GM12864 (cell line): ENCODE measurements around the gene EZR.

Experiments
- DNase-seq: peaks from one replicate; pipeline ENCODE4 v3.0.0-alpha.2; 2011; ENCODE audit warnings: low read depth
- H3K4me3 ChIP-seq: 2 replicates; pipeline ENCODE4 v1.5.1; 2011; ENCODE audit warnings: mild to moderate bottlenecking, low read depth, low read length, control low read depth
- TF ChIP-seq, protein P1 (sequence below): IDR thresholded peaks from 2 replicates; pipeline ENCODE4 v1.5.1; 2011; ENCODE audit warnings: low read depth, mild to moderate bottlenecking, moderate library complexity, low read length, control low read depth, inconsistent platforms; ENCODE audit errors: missing control alignments

The EZR gene

DNA sequence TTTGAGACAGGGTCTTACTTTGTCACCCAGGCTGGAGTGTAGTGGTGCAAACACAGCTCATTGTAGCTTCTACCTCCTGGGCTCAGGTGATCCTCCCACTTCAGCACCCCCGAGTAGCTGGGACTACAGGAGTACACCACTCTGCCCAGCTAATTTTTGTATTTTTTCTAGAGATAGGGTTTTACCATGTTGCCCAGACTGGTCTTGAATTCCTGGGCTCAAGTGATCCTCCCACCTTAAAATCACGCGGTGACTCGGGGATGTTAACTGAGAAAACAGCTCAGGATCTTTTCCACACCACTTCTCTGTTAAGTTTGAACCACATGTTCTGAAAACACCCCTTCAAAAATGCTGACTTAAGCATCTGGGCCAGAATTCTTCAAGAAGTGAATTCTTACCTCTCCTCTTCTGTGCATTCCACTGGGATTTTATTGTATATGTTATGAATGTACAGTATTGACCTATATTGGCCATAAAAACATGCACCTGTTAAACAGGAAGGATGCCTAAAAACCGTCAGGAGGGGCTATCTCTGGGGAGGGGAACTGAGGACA is 96.9 kb downstream of the EZR start:
- no peak overlapping the region for H3K4me3 ChIP-seq
- DNase-seq: no peak
- TF ChIP-seq, protein P1, sequence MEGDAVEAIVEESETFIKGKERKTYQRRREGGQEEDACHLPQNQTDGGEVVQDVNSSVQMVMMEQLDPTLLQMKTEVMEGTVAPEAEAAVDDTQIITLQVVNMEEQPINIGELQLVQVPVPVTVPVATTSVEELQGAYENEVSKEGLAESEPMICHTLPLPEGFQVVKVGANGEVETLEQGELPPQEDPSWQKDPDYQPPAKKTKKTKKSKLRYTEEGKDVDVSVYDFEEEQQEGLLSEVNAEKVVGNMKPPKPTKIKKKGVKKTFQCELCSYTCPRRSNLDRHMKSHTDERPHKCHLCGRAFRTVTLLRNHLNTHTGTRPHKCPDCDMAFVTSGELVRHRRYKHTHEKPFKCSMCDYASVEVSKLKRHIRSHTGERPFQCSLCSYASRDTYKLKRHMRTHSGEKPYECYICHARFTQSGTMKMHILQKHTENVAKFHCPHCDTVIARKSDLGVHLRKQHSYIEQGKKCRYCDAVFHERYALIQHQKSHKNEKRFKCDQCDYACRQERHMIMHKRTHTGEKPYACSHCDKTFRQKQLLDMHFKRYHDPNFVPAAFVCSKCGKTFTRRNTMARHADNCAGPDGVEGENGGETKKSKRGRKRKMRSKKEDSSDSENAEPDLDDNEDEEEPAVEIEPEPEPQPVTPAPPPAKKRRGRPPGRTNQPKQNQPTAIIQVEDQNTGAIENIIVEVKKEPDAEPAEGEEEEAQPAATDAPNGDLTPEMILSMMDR: no peak

DNA sequence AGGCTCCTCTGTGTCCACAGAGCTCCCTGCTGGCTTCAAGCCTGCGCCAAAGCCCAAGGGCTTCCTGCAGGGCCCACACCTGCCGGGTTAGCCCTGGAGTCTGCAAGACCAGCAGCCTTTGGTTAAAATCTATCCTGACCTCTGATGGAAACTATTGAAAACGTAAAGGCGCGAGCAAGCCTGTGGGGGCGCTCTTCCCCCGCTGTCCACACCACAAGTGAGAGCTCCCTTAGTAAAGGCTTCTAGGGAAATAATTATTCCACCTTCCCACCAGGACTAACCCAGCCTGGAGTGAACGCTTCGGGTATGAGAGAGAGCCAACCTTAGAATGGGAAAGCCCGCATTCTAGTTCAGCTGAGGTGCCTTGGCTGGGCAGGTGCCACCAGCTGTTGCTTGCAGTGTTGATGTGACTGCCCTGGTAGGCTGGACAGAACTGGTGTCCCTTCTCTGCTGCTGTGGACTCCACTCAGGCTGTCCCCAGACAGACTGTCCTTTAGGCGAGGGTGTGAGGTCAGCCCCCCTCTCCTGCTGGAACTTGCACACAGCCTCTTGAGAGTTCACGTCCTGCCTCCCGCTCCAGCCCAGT is 100.6 kb downstream of the EZR start:
- H3K4me3 ChIP-seq: no peak overlapping the region
- TF ChIP-seq, protein P1: peak; percentile 53
- no peak for DNase-seq

DNA sequence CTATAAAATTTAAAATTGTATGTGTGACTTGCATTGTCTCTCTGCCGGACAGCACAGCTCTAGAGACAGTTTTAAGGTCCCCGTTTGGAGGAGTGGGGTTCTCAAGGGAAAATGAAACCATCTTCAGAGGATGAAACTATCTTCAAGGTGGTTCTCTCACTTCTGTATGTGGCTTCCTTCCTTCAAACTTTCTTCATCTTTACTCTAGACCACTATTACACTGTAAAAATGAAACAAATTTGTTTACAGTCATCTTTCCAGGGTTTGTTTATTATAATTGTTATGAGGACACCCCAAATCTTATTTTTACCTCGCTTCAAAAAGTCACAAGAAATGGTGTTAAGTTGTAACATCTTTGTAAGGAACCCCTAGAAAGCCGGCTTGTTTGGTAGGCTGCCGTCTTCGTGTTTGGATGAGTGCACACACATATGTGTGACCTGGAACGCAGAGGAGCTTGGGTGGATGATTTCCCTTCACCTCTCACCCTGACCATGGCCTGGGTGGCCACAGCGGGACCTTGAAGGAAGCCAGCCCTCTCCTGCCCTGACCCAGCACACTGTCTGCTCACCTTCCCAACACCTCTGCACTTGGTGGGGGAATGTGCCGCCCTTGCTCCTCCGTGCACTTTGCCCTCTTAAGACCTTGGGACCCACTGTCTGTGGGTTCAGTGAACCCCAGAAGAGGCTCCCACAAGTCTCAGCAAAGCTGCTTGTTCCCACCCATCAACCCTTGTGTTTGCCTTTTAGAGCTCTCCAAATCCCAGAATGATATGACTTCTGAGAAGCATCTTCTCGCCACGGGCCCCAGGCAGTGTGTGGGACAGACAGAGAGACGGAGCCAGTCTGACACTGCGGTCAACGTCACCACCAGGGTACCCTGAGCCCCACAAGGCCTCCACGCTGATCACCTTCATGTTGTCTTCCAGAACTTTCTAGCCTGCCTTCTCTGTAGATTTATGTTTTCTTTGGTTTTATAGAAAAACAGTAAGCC is 101.5 kb downstream of the EZR start:
- TF ChIP-seq, protein P1: no peak
- DNase-seq: peak; percentile 68
- H3K4me3 ChIP-seq: no peak overlapping the region
